Measurements from ENCODE around the gene TPRG1. TPM values are rescaled to one million over a fixed set of nuclear protein-coding genes. Genes with fewer than 3 reads are reported as not detected.

TPRG1 gene
- total RNA-seq, 1 donor from 2014 or later, result 0.71 TPM

DNA sequence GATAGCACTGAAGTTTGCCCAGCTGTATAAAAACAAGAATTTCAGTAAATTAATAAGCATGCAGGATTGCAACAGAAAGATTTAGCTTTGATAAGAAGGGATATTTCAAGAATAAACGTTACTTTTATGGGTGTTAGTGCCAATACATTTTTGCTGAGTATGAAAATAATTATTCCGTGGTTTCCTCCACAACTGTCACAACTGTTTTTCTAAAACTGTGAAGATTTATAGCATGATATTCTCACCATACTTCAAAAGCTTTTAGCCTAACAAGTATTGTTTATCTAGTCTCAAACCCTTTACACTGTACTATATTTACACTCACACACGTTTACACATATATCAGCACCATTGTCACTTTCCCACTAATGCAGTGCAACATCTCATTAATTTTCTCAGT, 200.5 kb downstream of the TPRG1 start:
- no peaks in the 10 kb centered on the region for H3K36me3 Mint-ChIP-seq
- no peaks in the 10 kb centered on the region for H3F3A ChIP-seq (ENCODE audit: low read depth)

More for the DNA sequence above, 200.5 kb downstream of the TPRG1 start:
- no peak overlapping the region for H2AFZ ChIP-seq (replicated peaks)
- no peak overlapping the region for H3K9ac ChIP-seq
- Mint-ChIP-seq H3K4me3 (no peak overlapping the region), H3K27ac (no peak overlapping the region), H3K9me3 (peaks cover 2% of the 10 kb centered on the region), H3K27me3 (ENCODE audit: insufficient read depth, low read depth) (peaks cover 4% of the 10 kb centered on the region), H3K4me1 (no peaks in the 10 kb centered on the region)
- no peaks in the 10 kb centered on the region for H3K4me1 ChIP-seq
- TF ChIP-seq EZH2phosphoT487 (IDR thresholded peaks at IDR 0.05), result no peak
- no peak for TF ChIP-seq CTCF (IDR thresholded peaks at IDR 0.05)
- no peak for TF ChIP-seq EZH2 (IDR thresholded peaks at IDR 0.05)
- H3K27ac ChIP-seq, result no peak overlapping the region
- peaks cover under 1% of the 10 kb centered on the region for H3K9me3 ChIP-seq (ENCODE audit: low read depth)
- H3K4me2 ChIP-seq, result no peak overlapping the region
- no peak overlapping the region for H3K4me3 ChIP-seq
- H4K20me1 ChIP-seq (ENCODE audit: low read depth), result no peaks in the 10 kb centered on the region
- no peaks in the 10 kb centered on the region for H3K79me2 ChIP-seq (ENCODE audit: low read depth)
- H3K27me3 ChIP-seq, result no peaks in the 10 kb centered on the region
- H3K36me3 ChIP-seq, result no peaks in the 10 kb centered on the region
- no peak for DNase-seq (ENCODE audit: low spot score)

Data from neural progenitor cell (in vitro differentiated cells).